GM23338 (cell line): ENCODE measurements around the gene PPIF. TPM values are rescaled to one million over a fixed set of nuclear protein-coding genes. Genes with fewer than 3 reads are reported as not detected.
"Not testable (repeated sequence)": the region's sequence is repeated elsewhere in the genome, so short reads cannot be mapped to it uniquely, and the experiment has no call there.

Experiments
- ATAC-seq: fragments of 200-7000 bp; cut with Tn5 transposase; 3 replicates; pipeline ENCODE4 v1.9.1; 2020
- DNase-seq: peaks from one replicate; pipeline ENCODE4 v3.0.0-alpha.2; 2015; ENCODE audit warnings: low spot score
- H2AFZ ChIP-seq: fragments of 200-600 bp; sonication (generic); 2 replicates; pipeline ENCODE4 v1.8.0; 2016; ENCODE audit warnings: antibody characterized with exemption, mild to moderate bottlenecking, moderate library complexity
- H3F3A ChIP-seq: fragments of 200-600 bp; sonication (generic); replicated peaks from 2 replicates; pipeline ENCODE4 v1.8.0; 2017; ENCODE audit warnings: antibody characterized with exemption, mixed run types, low read depth
- H3K27ac ChIP-seq: fragments of 200-600 bp; sonication (generic); 2 replicates; pipeline ENCODE4 v1.6.1; 2016; ENCODE audit warnings: low read depth
- H3K27me3 ChIP-seq: fragments of 200-600 bp; sonication (generic); 2 replicates; pipeline ENCODE4 v1.8.0; 2016; ENCODE audit warnings: mild to moderate bottlenecking, mixed run types, moderate library complexity; ENCODE audit not compliant: insufficient read depth
- H3K36me3 ChIP-seq: fragments of 200-600 bp; sonication (generic); 2 replicates; pipeline ENCODE4 v1.8.0; 2016; ENCODE audit warnings: mild to moderate bottlenecking; ENCODE audit not compliant: insufficient read depth
- H3K4me1 ChIP-seq: fragments of 200-600 bp; sonication (generic); 2 replicates; pipeline ENCODE4 v1.8.0; 2016; ENCODE audit warnings: mild to moderate bottlenecking, moderate library complexity; ENCODE audit not compliant: insufficient read depth
- H3K4me2 ChIP-seq: fragments of 200-600 bp; sonication (generic); 2 replicates; pipeline ENCODE4 v1.7.1; 2017; ENCODE audit warnings: mixed run types
- H3K4me3 ChIP-seq: fragments of 200-600 bp; sonication (generic); 2 replicates; pipeline ENCODE4 v1.6.1; 2016; ENCODE audit warnings: mixed run types
- H3K79me2 ChIP-seq: fragments of 200-600 bp; sonication (generic); replicated peaks from 2 replicates; pipeline ENCODE4 v1.8.0; 2017; ENCODE audit warnings: mild to moderate bottlenecking; ENCODE audit not compliant: insufficient read depth
- H3K9me2 ChIP-seq: fragments of 200-600 bp; sonication (generic); 2 replicates; pipeline ENCODE4 v1.8.0; 2017; ENCODE audit not compliant: insufficient read depth
- H4K20me1 ChIP-seq: fragments of 200-600 bp; sonication (generic); replicated peaks from 2 replicates; pipeline ENCODE4 v1.8.0; 2017; ENCODE audit warnings: mild to moderate bottlenecking; ENCODE audit not compliant: insufficient read depth
- H3K27ac Mint-ChIP-seq: 2 replicates; pipeline ENCODE4 v1.8.0; 2020; ENCODE audit warnings: inconsistent platforms, mild to moderate bottlenecking, moderate library complexity, mixed read lengths
- H3K27me3 Mint-ChIP-seq: 3 replicates; pipeline ENCODE4 v1.8.0; 2022; ENCODE audit warnings: low read depth, mild to moderate bottlenecking, moderate library complexity, mixed read lengths, inconsistent platforms; ENCODE audit not compliant: insufficient read depth, poor library complexity
- H3K36me3 Mint-ChIP-seq: 3 replicates; pipeline ENCODE4 v1.8.0; 2021; ENCODE audit warnings: low read depth, mild to moderate bottlenecking, inconsistent platforms, moderate library complexity, mixed read lengths
- H3K4me1 Mint-ChIP-seq: 3 replicates; pipeline ENCODE4 v1.8.0; 2020; ENCODE audit warnings: mild to moderate bottlenecking, inconsistent platforms, mixed read lengths
- H3K4me3 Mint-ChIP-seq: 3 replicates; pipeline ENCODE4 v1.8.0; 2021; ENCODE audit warnings: moderate library complexity, mild to moderate bottlenecking, inconsistent platforms, mixed read lengths
- H3K9me3 Mint-ChIP-seq: 3 replicates; pipeline ENCODE4 v1.8.0; 2020; ENCODE audit warnings: moderate library complexity, mild to moderate bottlenecking, inconsistent platforms, mixed read lengths
- CREB1 ChIP-seq: fragments of 250-450 bp; sonication (Bioruptor Pico); IDR thresholded peaks from 2 replicates; pipeline ENCODE4 v1.5.0; 2020; ENCODE audit warnings: low read depth, mild to moderate bottlenecking, moderate library complexity
- CTCF ChIP-seq, 2 experiments: fragments of 200-600 bp in 1 of 2; sonication (generic) in 1 of 2; conservative IDR thresholded peaks; 2 replicates each; pipeline versions ENCODE4 v1.5.1 to v1.6.1; 2016 to 2017; ENCODE audit warnings: antibody characterized with exemption in 2 of 2, low read depth in 2 of 2, mild to moderate bottlenecking in 2 of 2, moderate library complexity in 1 of 2
- EZH2phosphoT487 ChIP-seq: fragments of 200-600 bp; sonication (generic); IDR thresholded peaks from one replicate; pipeline ENCODE4 v1.8.1; 2018; ENCODE audit warnings: antibody characterized with exemption; ENCODE audit not compliant: unreplicated experiment
- JUNB ChIP-seq: IDR thresholded peaks from one replicate; pipeline ENCODE4 v1.6.1; 2016; ENCODE audit warnings: antibody characterized with exemption; ENCODE audit not compliant: unreplicated experiment
- NANOG ChIP-seq: IDR thresholded peaks from 2 replicates; pipeline ENCODE4 v1.6.1; 2016; ENCODE audit warnings: antibody characterized with exemption, borderline replicate concordance
- ZNF114 ChIP-seq: fragments of 250-450 bp; sonication (Bioruptor Pico); IDR thresholded peaks from 2 replicates; pipeline ENCODE4 v1.5.0; 2020; ENCODE audit warnings: mild to moderate bottlenecking, moderate library complexity
- ZNF331 ChIP-seq: fragments of 250-450 bp; sonication (Bioruptor Pico); IDR thresholded peaks from 2 replicates; pipeline ENCODE4 v1.5.0; 2020; ENCODE audit warnings: low read depth, mild to moderate bottlenecking, moderate library complexity
- polyA plus RNA-seq: library from polyadenylated mRNA; unstranded; fragments of >200 nt; fragmentation: Nextera tagmentation; extraction: Ambion mirVana; gene quantifications from 2 replicates; pipeline ENCODE4 v1.2.1, GENCODE V29; 2016
- total RNA-seq: library from RNA; depleted of rRNA; stranded (reverse); fragments of >200 nt; shearing (Covaris generic); gene quantifications from 2 replicates; pipeline ENCODE4 v1.2.3, GENCODE V29; 2014

The PPIF gene
- total and polyA plus RNA-seq, 2 experiments from 2014 or later = 32.1 to 43.6 TPM

- H3K79me2 ChIP-seq, H3K4me1 ChIP-seq, H3K4me3 Mint-ChIP-seq, H3K27ac ChIP-seq, DNase-seq, H3K9me2 ChIP-seq, H3K36me3 ChIP-seq, H3K4me3 ChIP-seq, H3K36me3 Mint-ChIP-seq, H3K4me1 Mint-ChIP-seq, ATAC-seq, H3K4me2 ChIP-seq, H2AFZ ChIP-seq, H4K20me1 ChIP-seq, H3K9me3 Mint-ChIP-seq, H3K27ac Mint-ChIP-seq, H3K27me3 ChIP-seq, H3F3A ChIP-seq: not testable (repeated sequence)
- H3K27me3 Mint-ChIP-seq = peaks cover 12% of the 10 kb centered on the region
These were observed 14.5 kb upstream of the PPIF start for GRCh38 chr10:79332610-79333315.

- H3K27ac ChIP-seq = no peak overlapping the region
- H2AFZ ChIP-seq = no peak overlapping the region
- Mint-ChIP-seq H3K36me3 (no peaks in the 10 kb centered on the region; the same call in 2 of the 3 replicates), H3K9me3 (peaks cover 4% of the 10 kb centered on the region; the same call in 2 of the 3 replicates), H3K4me3 (no peak overlapping the region), H3K27ac (no peak overlapping the region), H3K4me1 (peaks cover 5% of the 10 kb centered on the region; the same call in 2 of the 3 replicates), H3K27me3 (peaks cover 15% of the 10 kb centered on the region)
- H3F3A ChIP-seq = no peaks in the 10 kb centered on the region
- TF ChIP-seq CTCF (conservative IDR thresholded peaks at IDR 0.05; ENCODE audit: low read depth in 2 of 2) (no peak), ZNF331 (CRISPR knock-in tag) (no peak)
- H3K36me3 ChIP-seq = no peaks in the 10 kb centered on the region
- no peak overlapping the region for H3K4me3 ChIP-seq
- DNase-seq = no peak
- no peak overlapping the region for H3K4me2 ChIP-seq
- ATAC-seq = no peak
- no peaks in the 10 kb centered on the region for H3K9me2 ChIP-seq
- no peaks in the 10 kb centered on the region for H3K27me3 ChIP-seq
- H3K79me2 ChIP-seq = no peaks in the 10 kb centered on the region
- H3K4me1 ChIP-seq = no peaks in the 10 kb centered on the region
- H4K20me1 ChIP-seq = no peaks in the 10 kb centered on the region
These were observed 13.8 kb upstream of the PPIF start for GRCh38 chr10:79333513-79333912.

- Histone ChIP-seq H3K79me2 (no peaks in the 10 kb centered on the region), H3K27me3 (no peaks in the 10 kb centered on the region), H4K20me1 (no peaks in the 10 kb centered on the region), H3K36me3 (no peaks in the 10 kb centered on the region), H3K27ac (no peak overlapping the region), H3F3A (no peaks in the 10 kb centered on the region), H3K9me2 (no peaks in the 10 kb centered on the region), H2AFZ (no peak overlapping the region), H3K4me2 (no peak overlapping the region), H3K4me1 (no peaks in the 10 kb centered on the region), H3K4me3 (no peak overlapping the region)
- H3K9me3 Mint-ChIP-seq = peaks cover 7% of the 10 kb centered on the region; the same call in 2 of the 3 replicates
- no peaks in the 10 kb centered on the region; the same call in 2 of the 3 replicates for H3K36me3 Mint-ChIP-seq
- H3K4me1 Mint-ChIP-seq = peaks cover 5% of the 10 kb centered on the region; the same call in 2 of the 3 replicates
- ATAC-seq = no peak
- no peak for DNase-seq
- H3K27me3 Mint-ChIP-seq = peaks cover 15% of the 10 kb centered on the region
- H3K27ac Mint-ChIP-seq = no peak overlapping the region
- H3K4me3 Mint-ChIP-seq = no peak overlapping the region
- TF ChIP-seq NANOG (no peak), ZNF114 (CRISPR knock-in tag) (no peak), EZH2phosphoT487 (no peak), JUNB (no peak), CREB1 (CRISPR knock-in tag) (no peak)
These were observed 12.7 kb upstream of the PPIF start for GRCh38 chr10:79334573-79334972.
